Activated CD4-positive, alpha-beta memory T cell treated with anti-CD3 and anti-CD28 coated beads, Interleukin-2, amount 10 ng/mL, durations not matched to agents 7 days and 5 days (primary cell): Measurements from ENCODE around the gene SNW1. TPM values are rescaled to one million over a fixed set of nuclear protein-coding genes. Genes with fewer than 3 reads are reported as not detected.
"Not testable (repeated sequence)": the region's sequence is repeated elsewhere in the genome, so short reads cannot be mapped to it uniquely, and the experiment has no call there.

ENCODE experiments used
- CTCF ChIA-PET: fragments of 350-600 bp; sonication (Branson Sonifier 250); formaldehyde crosslinking; loops from one replicate; lab custom pipeline; 2021; ENCODE audit warnings: antibody characterized with exemption, inconsistent platforms; lab: Charles Lee
- POLR2A ChIA-PET: fragments of 350-600 bp; sonication (Branson Sonifier 250); formaldehyde crosslinking; loops from one replicate; lab custom pipeline; 2021; ENCODE audit warnings: antibody characterized with exemption; lab: Charles Lee
- DNase-seq: peaks from one replicate; pipeline ENCODE4 v3.0.0-alpha.2; 2020
- H3K27ac Mint-ChIP-seq: one replicate; pipeline ENCODE4 v1.8.0; 2021; ENCODE audit warnings: mild to moderate bottlenecking, mixed read lengths
- H3K27me3 Mint-ChIP-seq: one replicate; pipeline ENCODE4 v1.8.0; 2021; ENCODE audit warnings: mixed read lengths
- H3K36me3 Mint-ChIP-seq: one replicate; pipeline ENCODE4 v1.8.0; 2021; ENCODE audit warnings: low read depth, mixed read lengths
- H3K4me1 Mint-ChIP-seq: one replicate; pipeline ENCODE4 v1.8.0; 2021; ENCODE audit warnings: mixed read lengths
- H3K4me3 Mint-ChIP-seq: one replicate; pipeline ENCODE4 v1.8.0; 2021; ENCODE audit warnings: mild to moderate bottlenecking, mixed read lengths
- H3K9me3 Mint-ChIP-seq: one replicate; pipeline ENCODE4 v1.8.0; 2021; ENCODE audit warnings: mixed read lengths
- total RNA-seq, 2 experiments: library from RNA; stranded (reverse); gene quantifications; one replicate each; pipeline ENCODE4 v1.2.3, GENCODE V29; 2021

SNW1 gene
- total RNA-seq: 100 to 1,000 TPM; 117 to 120 TPM

DNA sequence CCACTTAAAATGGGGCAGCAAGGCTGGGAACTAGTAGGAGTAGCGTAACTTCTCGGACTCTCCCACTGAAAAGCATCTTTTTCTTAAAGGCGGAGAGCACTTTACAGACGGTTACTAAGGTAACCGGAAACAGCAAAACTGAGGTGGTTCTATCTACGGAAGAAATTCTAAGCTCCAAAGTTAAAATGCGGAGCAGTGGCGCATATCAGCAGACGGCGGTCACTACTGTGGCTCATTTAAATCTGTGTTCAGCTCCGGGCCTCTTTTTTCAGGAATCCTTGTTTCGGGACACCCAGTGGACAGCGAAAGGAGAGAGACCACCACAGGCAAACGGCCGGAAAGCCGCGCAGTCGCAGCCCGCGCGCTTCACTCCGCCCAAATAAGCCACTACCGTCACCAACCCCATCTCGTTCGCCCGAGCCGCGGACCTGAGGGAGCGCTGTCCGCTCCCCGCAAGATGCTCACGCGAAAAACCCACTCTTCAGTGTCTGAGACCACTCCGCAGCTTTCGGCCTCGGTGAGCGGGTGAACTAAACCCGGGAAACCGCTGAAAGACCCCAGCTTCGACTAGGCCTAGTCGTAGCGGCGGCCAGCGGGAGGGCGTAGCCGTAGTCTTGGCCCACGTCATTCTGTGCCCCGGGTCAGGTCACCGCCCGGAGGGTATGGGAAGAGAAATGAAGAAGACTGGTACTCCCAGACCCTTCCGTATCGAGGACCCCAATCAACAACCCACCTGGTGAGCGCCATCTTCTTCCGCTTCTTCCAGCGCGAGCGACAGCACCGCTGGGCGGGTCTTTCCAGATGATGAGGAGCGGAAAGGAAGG, at the start of gene SNW1:
Gene SNW1 (minus strand): TSS at position 776 of the 824 bp plus-strand sequence. CDS start 29 bp downstream, at position 747.
- Mint-ChIP-seq H3K27ac (peak within 1 kb of the TSS; percentile 93), H3K4me1 (peaks cover 41% of the 10 kb centered on the region), H3K9me3 (no peaks in the 10 kb centered on the region), H3K36me3 (peaks cover 26% of the 10 kb centered on the region), H3K4me3 (peak within 1 kb of the TSS; percentile 95), H3K27me3 (no peaks in the 10 kb centered on the region)
- CTCF ChIA-PET: interaction anchor here (0.9 to 3.0 kb wide), 2 partner anchors 34 to 40 kb away, joined by 3 to 7 read pairs; partner anchors contain the start of gene ADCK1
- POLR2A ChIA-PET: interaction anchor here (0.7 to 2.9 kb wide), 14 partner anchors 9 to 440 kb away, joined by 3 to 29 read pairs (median 4); partner anchors contain the start of genes ADCK1, ALKBH1, GSTZ1 and POMT2
- DNase-seq: peak; percentile 93

DNA sequence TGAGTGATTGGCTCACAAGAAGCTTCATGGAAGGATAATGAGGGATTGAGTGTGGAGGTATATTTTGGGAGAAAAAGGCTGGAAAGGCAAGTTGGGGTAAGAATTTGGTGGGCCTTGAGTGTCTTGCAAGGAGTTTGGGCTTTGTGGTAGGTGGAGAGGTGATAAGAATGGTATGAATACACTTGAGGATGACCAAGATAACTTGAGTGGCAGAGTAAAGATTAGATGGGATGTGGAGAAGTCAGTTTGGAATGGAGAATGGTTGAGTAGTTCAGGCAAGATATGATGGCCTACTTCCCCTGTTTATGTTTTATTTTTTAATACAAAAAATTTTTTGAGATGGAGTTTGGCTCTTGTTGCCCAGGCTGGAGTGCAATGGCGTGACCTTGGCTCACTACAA, 48.1 kb upstream of the SNW1 start:
- no peak overlapping the region for H3K27ac Mint-ChIP-seq

DNA sequence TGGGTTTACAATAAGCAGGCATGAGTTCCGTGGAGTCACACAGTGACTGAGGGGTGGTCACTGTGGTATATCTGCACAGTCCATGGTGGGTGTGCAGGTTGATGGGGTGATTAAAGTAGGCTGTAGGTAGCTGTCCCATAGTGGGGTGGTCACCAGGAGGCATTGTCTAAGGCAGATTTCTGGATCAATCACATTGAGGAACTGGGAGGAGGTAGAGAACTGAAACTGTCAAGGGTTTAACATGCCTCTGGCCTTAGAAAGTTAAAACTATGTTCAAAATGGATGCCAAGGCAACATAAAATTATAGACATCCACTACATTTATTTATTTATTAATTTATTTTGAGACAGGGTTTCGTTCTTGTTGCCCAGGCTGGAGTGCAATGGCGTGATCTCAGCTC, 47.3 kb upstream of the SNW1 start:
- POLR2A ChIA-PET: no interaction called here
- peaks cover 4% of the 10 kb centered on the region for H3K4me1 Mint-ChIP-seq
- CTCF ChIA-PET: no interaction called here

More for the DNA sequence above, 48.1 kb upstream of the SNW1 start:
- Mint-ChIP-seq H3K4me3 (no peak overlapping the region), H3K27me3 (no peaks in the 10 kb centered on the region), H3K9me3 (no peaks in the 10 kb centered on the region), H3K4me1 (peaks cover 4% of the 10 kb centered on the region), H3K36me3 (no peaks in the 10 kb centered on the region)
- ChIA-PET CTCF (no interaction called here), POLR2A (no interaction called here)
- DNase-seq: no peak

DNA sequence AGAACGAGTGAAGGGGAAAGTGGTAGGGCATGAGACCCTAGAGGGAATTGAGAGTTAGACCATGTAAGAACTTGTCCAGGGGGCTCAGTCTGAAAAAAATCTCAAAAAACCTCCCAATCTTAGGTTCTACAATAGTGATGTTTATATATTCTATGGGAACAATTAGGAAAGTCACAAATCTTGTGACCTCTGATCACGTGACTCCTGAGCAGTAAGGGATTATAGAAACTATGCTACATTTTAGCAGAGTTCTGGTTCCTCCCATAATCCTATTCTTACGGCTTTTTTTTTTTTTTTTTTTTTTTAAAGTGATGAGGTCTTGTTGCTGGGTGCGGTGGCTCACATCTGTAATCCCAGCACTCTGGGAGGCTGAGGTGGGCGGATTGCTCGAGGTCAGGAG, 44.8 kb upstream of the SNW1 start:
- no peak overlapping the region for H3K27ac Mint-ChIP-seq
- H3K4me1 Mint-ChIP-seq: peaks cover 4% of the 10 kb centered on the region
- ChIA-PET CTCF (no interaction called here), POLR2A (no interaction called here)
- H3K36me3 Mint-ChIP-seq: no peaks in the 10 kb centered on the region
- no peaks in the 10 kb centered on the region for H3K27me3 Mint-ChIP-seq
- H3K9me3 Mint-ChIP-seq: no peaks in the 10 kb centered on the region
- no peak overlapping the region for H3K4me3 Mint-ChIP-seq
- DNase-seq: no peak

More for the DNA sequence above, 47.3 kb upstream of the SNW1 start:
- H3K36me3 Mint-ChIP-seq: no peaks in the 10 kb centered on the region
- no peak for DNase-seq
- H3K27me3 Mint-ChIP-seq: no peaks in the 10 kb centered on the region
- H3K27ac Mint-ChIP-seq: no peak overlapping the region
- no peak overlapping the region for H3K4me3 Mint-ChIP-seq
- no peaks in the 10 kb centered on the region for H3K9me3 Mint-ChIP-seq

DNA sequence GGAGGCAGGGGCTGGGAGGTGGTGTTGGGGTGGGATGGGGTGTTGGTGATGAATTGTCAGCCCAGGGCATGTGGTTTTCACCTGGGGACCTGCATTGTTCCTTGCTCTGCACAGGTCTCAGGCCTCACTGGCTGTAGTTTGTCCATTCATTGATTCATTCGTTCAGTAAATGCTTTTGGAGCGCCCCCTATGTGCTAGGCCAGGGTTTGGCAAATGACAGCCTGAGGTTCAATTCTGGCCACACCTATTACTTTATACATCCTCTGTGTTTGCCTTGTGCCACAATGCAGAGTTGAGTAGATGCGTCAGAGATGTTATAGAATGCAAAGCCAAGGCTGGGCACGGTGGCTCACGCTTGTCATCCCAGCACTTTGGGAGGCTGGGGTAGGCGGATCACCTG, 43.6 kb upstream of the SNW1 start:
- no peaks in the 10 kb centered on the region for H3K36me3 Mint-ChIP-seq
- no peaks in the 10 kb centered on the region for H3K27me3 Mint-ChIP-seq
- ChIA-PET CTCF (no interaction called here), POLR2A (no interaction called here)
- no peak overlapping the region for H3K27ac Mint-ChIP-seq
- no peak overlapping the region for H3K4me3 Mint-ChIP-seq
- H3K9me3 Mint-ChIP-seq: no peaks in the 10 kb centered on the region
- peak; percentile 40 for DNase-seq
- H3K4me1 Mint-ChIP-seq: peaks cover 12% of the 10 kb centered on the region

DNA sequence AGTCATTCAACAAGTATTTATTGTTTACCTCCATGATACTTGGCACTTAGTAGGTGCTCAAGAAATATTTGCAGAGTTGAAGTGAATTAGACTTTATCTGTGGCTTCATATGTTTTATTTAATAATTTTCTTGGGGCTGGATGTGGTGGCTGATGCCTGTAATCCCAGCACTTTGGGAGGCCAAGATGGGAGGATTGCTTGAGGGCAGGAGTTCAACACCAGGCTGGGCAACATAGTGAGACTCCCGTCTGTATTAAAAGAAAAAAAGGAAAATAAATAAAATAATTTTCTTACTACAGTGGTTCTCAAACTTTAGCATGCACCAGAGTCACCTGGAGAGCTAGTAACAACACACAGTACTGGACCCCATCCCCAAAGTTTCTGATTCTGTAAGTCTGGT, 39.9 kb upstream of the SNW1 start:
- DNase-seq: no peak
- ChIA-PET POLR2A (interaction anchor here (1.3 to 2.1 kb wide), 2 partner anchors 37 to 343 kb away, joined by 4 to 6 read pairs; partner anchors contain the start of genes AHSA1 and VIPAS39), CTCF (interaction anchor here (1.4 kb wide), 1 partner anchor 39 kb away, joined by 7 read pairs; the partner anchor contains the start of gene SNW1)
- H3K27ac Mint-ChIP-seq: no peak overlapping the region
- H3K4me1 Mint-ChIP-seq: peaks cover 13% of the 10 kb centered on the region
- H3K9me3 Mint-ChIP-seq: no peaks in the 10 kb centered on the region
- peaks cover 2% of the 10 kb centered on the region for H3K27me3 Mint-ChIP-seq
- H3K4me3 Mint-ChIP-seq: peak overlapping the region; percentile 76
- no peaks in the 10 kb centered on the region for H3K36me3 Mint-ChIP-seq

DNA sequence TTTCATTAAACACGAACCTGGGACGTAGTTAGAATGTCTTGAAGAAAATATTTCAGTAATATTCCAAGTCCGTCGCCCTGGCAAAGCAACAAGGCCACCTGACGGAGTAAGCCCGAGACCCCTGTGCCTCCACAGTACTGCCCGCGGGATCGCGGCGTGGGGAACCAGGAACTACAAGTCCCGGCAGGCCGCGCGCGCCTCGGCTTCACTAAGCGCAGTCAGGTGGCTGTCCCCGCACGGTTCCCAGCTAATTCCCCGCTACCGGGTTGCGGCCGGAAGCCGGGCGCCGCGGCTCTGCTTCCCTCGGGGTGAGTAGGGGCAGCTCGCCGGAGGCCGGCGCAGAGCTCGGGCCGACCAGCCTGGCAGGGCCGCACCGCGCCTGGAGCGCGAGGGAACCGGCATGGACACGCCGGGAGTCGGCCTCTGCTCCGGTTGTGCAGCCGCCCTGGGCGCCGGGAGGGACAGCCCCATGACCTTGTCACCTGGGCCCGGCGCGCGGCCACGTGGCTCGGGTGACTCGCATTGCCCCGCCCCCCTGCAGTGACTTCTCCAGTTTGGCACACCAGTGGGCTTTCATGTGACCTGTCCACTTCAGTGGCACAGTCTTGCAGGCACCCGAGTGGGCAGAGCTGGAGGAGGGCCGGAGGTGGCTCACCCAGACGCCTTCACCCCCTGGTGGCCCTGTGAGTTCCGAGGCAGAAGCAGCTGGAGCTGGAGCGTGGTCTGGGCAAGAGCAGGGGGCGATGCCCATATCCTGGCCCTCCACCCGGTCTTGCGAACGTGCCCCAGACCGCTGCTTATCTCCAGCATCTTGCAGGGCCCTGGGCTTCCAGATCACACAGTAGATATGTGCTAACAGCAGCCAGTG, 39.1 kb upstream of the SNW1 start, which contains the start of gene ADCK1:
Gene ADCK1 (plus strand): TSS at position 247 of the 868 bp plus-strand sequence. CDS start 18,870 bp downstream, outside the sequence.
- H3K27me3 Mint-ChIP-seq: peaks cover 2% of the 10 kb centered on the region
- peak within 1 kb of the TSS; percentile 52 for H3K27ac Mint-ChIP-seq
- H3K36me3 Mint-ChIP-seq: no peaks in the 10 kb centered on the region
- peak; percentile 87 for DNase-seq
- CTCF ChIA-PET: interaction anchor here (0.6 to 1.4 kb wide), 3 partner anchors 38 to 235 kb away, joined by 3 to 7 read pairs (median 5); partner anchors contain the start of gene SNW1
- H3K4me1 Mint-ChIP-seq: peaks cover 13% of the 10 kb centered on the region
- H3K9me3 Mint-ChIP-seq: no peaks in the 10 kb centered on the region
- POLR2A ChIA-PET: interaction anchor here (1.3 to 3.3 kb wide), 3 partner anchors 36 to 342 kb away, joined by 4 to 29 read pairs (median 6); partner anchors contain the start of genes AHSA1, SNW1 and VIPAS39
- peak within 1 kb of the TSS; percentile 76 for H3K4me3 Mint-ChIP-seq

DNA sequence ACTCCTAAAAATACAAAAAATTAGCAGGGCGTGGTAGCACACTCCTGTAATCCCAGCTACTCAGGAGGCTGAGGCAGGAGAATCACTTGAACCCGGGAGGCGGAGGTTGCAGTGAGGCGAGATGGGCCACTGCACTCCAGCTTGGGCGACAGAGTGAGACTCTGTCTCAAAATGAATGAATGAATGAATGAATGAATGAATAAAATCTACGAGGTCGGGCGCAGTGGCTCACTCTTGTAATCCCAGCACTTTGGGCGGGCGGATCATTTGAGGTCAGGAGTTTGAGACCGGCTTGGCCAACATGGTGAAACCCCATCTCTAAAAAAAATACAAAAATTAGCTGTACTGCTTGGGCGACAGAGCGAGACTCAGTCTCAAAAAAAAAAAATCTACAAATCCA, 38.5 kb upstream of the SNW1 start:
- ChIA-PET POLR2A (interaction anchor here (1.3 to 3.3 kb wide), 3 partner anchors 36 to 341 kb away, joined by 4 to 29 read pairs (median 6); partner anchors contain the start of genes AHSA1, SNW1 and VIPAS39), CTCF (interaction anchor here (0.6 to 1.4 kb wide), 3 partner anchors 37 to 235 kb away, joined by 3 to 7 read pairs (median 5); partner anchors contain the start of gene SNW1)
- H3K4me1 Mint-ChIP-seq: peaks cover 13% of the 10 kb centered on the region
- not testable (repeated sequence) for H3K27me3 Mint-ChIP-seq, H3K9me3 Mint-ChIP-seq, H3K36me3 Mint-ChIP-seq, DNase-seq, H3K27ac Mint-ChIP-seq
- peak overlapping the region; percentile 76 for H3K4me3 Mint-ChIP-seq

DNA sequence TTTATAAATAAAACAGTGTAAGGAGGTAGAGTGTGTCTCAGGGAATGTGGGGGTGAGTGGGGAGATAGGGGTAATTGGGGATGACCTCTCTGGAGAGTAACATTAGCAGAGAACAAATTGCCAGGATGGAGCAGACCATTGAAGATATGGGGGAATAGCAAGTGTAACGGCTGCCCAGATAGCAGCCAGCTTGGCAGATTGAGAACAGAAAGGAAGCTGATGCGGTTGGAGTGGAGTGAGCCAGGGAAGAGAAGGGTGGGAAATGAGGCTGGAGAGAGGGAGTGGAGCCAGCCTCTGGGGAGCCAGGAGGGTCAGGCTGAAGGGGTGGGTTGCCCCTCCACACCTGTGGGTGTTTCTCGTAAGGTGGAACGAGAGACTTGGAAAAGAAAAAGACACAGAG, 33.4 kb upstream of the SNW1 start:
- Mint-ChIP-seq H3K27me3 (peaks cover 9% of the 10 kb centered on the region), H3K36me3 (no peaks in the 10 kb centered on the region), H3K4me3 (no peak overlapping the region), H3K4me1 (no peaks in the 10 kb centered on the region), H3K9me3 (no peaks in the 10 kb centered on the region), H3K27ac (no peak overlapping the region)
- POLR2A ChIA-PET: no interaction called here
- DNase-seq: no peak
- CTCF ChIA-PET: no interaction called here

DNA sequence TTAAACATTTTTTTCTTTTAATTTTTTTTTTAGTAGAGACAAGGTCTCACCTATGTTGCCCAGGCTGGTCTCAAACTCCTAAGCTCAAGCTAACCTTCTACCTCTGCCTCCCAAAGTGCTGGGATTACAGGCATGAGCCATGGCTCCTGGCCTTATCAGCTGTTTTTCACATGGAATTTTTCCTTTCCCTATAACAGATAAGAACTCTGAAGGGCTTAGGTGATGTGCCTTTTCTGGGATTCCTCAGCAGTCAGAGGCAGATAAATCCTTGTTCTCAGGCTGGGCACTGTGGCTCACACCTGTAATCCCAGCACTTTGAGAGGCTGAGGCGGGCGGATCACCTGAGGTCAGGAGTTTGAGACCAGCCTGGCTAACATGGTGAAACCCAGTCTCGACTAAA, 32.3 kb upstream of the SNW1 start:
- H3K4me1 Mint-ChIP-seq, H3K4me3 Mint-ChIP-seq, POLR2A ChIA-PET, H3K27ac Mint-ChIP-seq, H3K27me3 Mint-ChIP-seq, DNase-seq, H3K9me3 Mint-ChIP-seq, CTCF ChIA-PET, H3K36me3 Mint-ChIP-seq: not testable (repeated sequence)

DNA sequence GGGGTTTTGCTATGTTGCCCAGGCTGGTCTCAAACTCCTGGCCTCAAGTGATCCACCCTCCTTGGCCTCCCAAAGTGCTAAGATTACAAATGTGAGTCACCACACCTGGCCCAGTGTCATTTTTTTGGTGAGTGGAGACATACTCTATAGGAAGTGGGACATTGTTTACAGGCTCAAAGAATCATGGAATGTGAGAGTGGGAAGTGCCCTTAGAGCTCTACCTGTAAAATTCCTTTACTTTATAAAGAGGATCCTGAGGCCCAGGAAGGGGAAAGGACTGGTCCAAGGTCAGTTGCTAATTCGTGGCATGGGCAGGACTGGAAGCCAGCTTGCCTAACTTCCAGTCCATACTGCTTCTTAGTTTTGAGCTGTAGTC, 30.3 kb upstream of the SNW1 start:
- no peak overlapping the region for H3K27ac Mint-ChIP-seq
- H3K36me3 Mint-ChIP-seq: no peaks in the 10 kb centered on the region
- no peaks in the 10 kb centered on the region for H3K9me3 Mint-ChIP-seq
- H3K4me1 Mint-ChIP-seq: no peaks in the 10 kb centered on the region
- POLR2A ChIA-PET: no interaction called here
- DNase-seq: no peak
- H3K4me3 Mint-ChIP-seq: no peak overlapping the region
- peaks cover 7% of the 10 kb centered on the region for H3K27me3 Mint-ChIP-seq
- CTCF ChIA-PET: no interaction called here

DNA sequence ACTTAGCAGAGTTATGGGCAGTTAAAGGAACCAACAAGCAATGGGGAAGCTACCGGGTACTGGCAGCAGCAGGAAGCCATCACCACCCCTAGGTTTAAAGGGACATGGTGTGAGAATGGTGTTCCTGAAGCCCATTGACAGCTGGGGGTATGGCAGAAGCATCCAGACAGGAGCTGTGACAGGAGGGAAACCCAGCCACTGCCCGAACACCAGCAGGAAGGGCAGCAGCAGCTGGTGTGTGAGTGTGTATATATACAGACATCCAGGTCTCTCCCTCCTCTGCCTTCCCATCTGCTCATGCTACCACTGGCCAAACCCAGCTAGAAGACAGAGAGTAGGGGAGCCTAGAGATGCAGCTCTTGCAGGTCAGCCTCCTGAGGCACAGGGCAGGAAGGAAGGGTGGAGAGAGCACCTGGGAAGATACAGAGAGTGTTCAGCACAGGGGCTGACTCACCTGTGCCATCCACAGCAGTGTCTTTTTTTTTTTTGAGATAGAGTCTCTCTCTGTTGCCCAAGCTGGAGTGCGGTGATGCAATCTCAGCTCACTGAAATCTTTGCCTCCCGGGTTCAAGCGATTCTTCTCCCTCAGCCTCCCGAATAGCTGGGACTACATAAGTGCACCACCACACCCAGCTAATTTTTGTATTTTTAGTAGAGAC, 29.7 kb upstream of the SNW1 start:
- Mint-ChIP-seq H3K9me3 (no peaks in the 10 kb centered on the region), H3K27ac (no peak overlapping the region), H3K4me3 (no peak overlapping the region), H3K4me1 (no peaks in the 10 kb centered on the region), H3K27me3 (peaks cover 7% of the 10 kb centered on the region), H3K36me3 (no peaks in the 10 kb centered on the region)
- no peak for DNase-seq
- CTCF ChIA-PET: no interaction called here
- POLR2A ChIA-PET: no interaction called here
